ENCODE results near the gene ATP6V0A1. TPM values are rescaled to one million over a fixed set of nuclear protein-coding genes. Genes with fewer than 3 reads are reported as not detected.
"Not testable (repeated sequence)": the region's sequence is repeated elsewhere in the genome, so short reads cannot be mapped to it uniquely, and the experiment has no call there.

Gene ATP6V0A1
- total RNA-seq, 1 experiment from 2014 or later, result 54.6 TPM

GRCh38 chr17:42438600-42439567 is 19.8 kb upstream of the ATP6V0A1 start:
- no peak for DNase-seq (ENCODE audit: low spot score)
- CTCF ChIA-PET, result no interaction called here
- BruUV-seq (replicated peaks), result no TSS peak
- no peaks in the 10 kb centered on the region for H3K9me3 ChIP-seq (ENCODE audit: low read depth, low read length, poor library complexity, severe bottlenecking)
- H3K27me3 ChIP-seq (replicated peaks; ENCODE audit: insufficient read depth, low read depth, low read length, poor library complexity), result no peaks in the 10 kb centered on the region
- intact Hi-C loops (cut with micrococcal nuclease; ENCODE audit: unreplicated experiment), result no loop called here
- no peaks in the 10 kb centered on the region for H3K36me3 ChIP-seq (ENCODE audit: insufficient read depth, low read length, poor library complexity, severe bottlenecking)
- no peak overlapping the region for H3K4me3 ChIP-seq (ENCODE audit: low read depth, low read length, poor library complexity, severe bottlenecking)
- H3K4me1 ChIP-seq (ENCODE audit: insufficient read depth, low read length, poor library complexity, severe bottlenecking), result no peaks in the 10 kb centered on the region
- H3K27ac ChIP-seq (ENCODE audit: low read depth, low read length, poor library complexity, severe bottlenecking), result no peak overlapping the region
- POLR2A ChIA-PET (ENCODE audit: low non-redundant PET), result no interaction called here
- TF ChIP-seq CTCF (conservative IDR thresholded peaks at IDR 0.05; ENCODE audit: low read depth, low read length) (peak; percentile 48), EZH2 (IDR thresholded peaks at IDR 0.05; ENCODE audit: borderline replicate concordance, low read depth, low read length, poor library complexity, severe bottlenecking) (no peak)

GRCh38 chr17:42441371-42442195 is 17.1 kb upstream of the ATP6V0A1 start:
- TF ChIP-seq EZH2 (IDR thresholded peaks at IDR 0.05; ENCODE audit: borderline replicate concordance, low read depth, low read length, poor library complexity, severe bottlenecking), result no peak
- TF ChIP-seq CTCF (conservative IDR thresholded peaks at IDR 0.05; ENCODE audit: low read depth, low read length), result no peak
- intact Hi-C loops (cut with micrococcal nuclease; ENCODE audit: unreplicated experiment), result no loop called here
- DNase-seq (ENCODE audit: low spot score), result no peak
- ChIA-PET POLR2A (ENCODE audit: low non-redundant PET) (no interaction called here), CTCF (interaction anchor here (0.6 to 0.8 kb wide), 3 partner anchors 46 to 262 kb away, joined by 4 to 7 read pairs (median 6); no protein-coding TSS in a partner anchor)
- no peaks in the 10 kb centered on the region for H3K27me3 ChIP-seq (replicated peaks; ENCODE audit: insufficient read depth, low read depth, low read length, poor library complexity)
- H3K27ac ChIP-seq (ENCODE audit: low read depth, low read length, poor library complexity, severe bottlenecking), result no peak overlapping the region
- BruUV-seq (replicated peaks), result no TSS peak
- no peaks in the 10 kb centered on the region for H3K36me3 ChIP-seq (ENCODE audit: insufficient read depth, low read length, poor library complexity, severe bottlenecking)
- no peaks in the 10 kb centered on the region for H3K9me3 ChIP-seq (ENCODE audit: low read depth, low read length, poor library complexity, severe bottlenecking)
- no peak overlapping the region for H3K4me3 ChIP-seq (ENCODE audit: low read depth, low read length, poor library complexity, severe bottlenecking)
- H3K4me1 ChIP-seq (ENCODE audit: insufficient read depth, low read length, poor library complexity, severe bottlenecking), result no peaks in the 10 kb centered on the region

- intact Hi-C loops (cut with micrococcal nuclease; ENCODE audit: unreplicated experiment), result no loop called here
- H3K27ac ChIP-seq (ENCODE audit: low read depth, low read length, poor library complexity, severe bottlenecking), result no peak overlapping the region
- H3K36me3 ChIP-seq (ENCODE audit: insufficient read depth, low read length, poor library complexity, severe bottlenecking), result no peaks in the 10 kb centered on the region
- ChIA-PET POLR2A (ENCODE audit: low non-redundant PET) (no interaction called here), CTCF (interaction anchor here (0.6 kb wide), 1 partner anchor 47 kb away, joined by 4 read pairs; no protein-coding TSS in a partner anchor)
- H3K9me3 ChIP-seq (ENCODE audit: low read depth, low read length, poor library complexity, severe bottlenecking), result no peaks in the 10 kb centered on the region
- no peak overlapping the region for H3K4me3 ChIP-seq (ENCODE audit: low read depth, low read length, poor library complexity, severe bottlenecking)
- H3K27me3 ChIP-seq (replicated peaks; ENCODE audit: insufficient read depth, low read depth, low read length, poor library complexity), result no peaks in the 10 kb centered on the region
- no TSS peak for BruUV-seq (replicated peaks)
- DNase-seq (ENCODE audit: low spot score), result no peak
- no peak for TF ChIP-seq CTCF (conservative IDR thresholded peaks at IDR 0.05; ENCODE audit: low read depth, low read length)
- no peak for TF ChIP-seq EZH2 (IDR thresholded peaks at IDR 0.05; ENCODE audit: borderline replicate concordance, low read depth, low read length, poor library complexity, severe bottlenecking)
- H3K4me1 ChIP-seq (ENCODE audit: insufficient read depth, low read length, poor library complexity, severe bottlenecking), result no peaks in the 10 kb centered on the region
Observed at GRCh38 chr17:42442196-42442565, 16.5 kb upstream of the ATP6V0A1 start.

- BruUV-seq (replicated peaks); H3K9me3 ChIP-seq (ENCODE audit: low read depth, low read length, poor library complexity, severe bottlenecking); H3K4me1 ChIP-seq (ENCODE audit: insufficient read depth, low read length, poor library complexity, severe bottlenecking); H3K36me3 ChIP-seq (ENCODE audit: insufficient read depth, low read length, poor library complexity, severe bottlenecking); POLR2A ChIA-PET (ENCODE audit: low non-redundant PET); intact Hi-C loops (cut with micrococcal nuclease; ENCODE audit: unreplicated experiment); H3K4me3 ChIP-seq (ENCODE audit: low read depth, low read length, poor library complexity, severe bottlenecking); CTCF ChIA-PET; H3K27me3 ChIP-seq (replicated peaks; ENCODE audit: insufficient read depth, low read depth, low read length, poor library complexity); DNase-seq (ENCODE audit: low spot score); H3K27ac ChIP-seq (ENCODE audit: low read depth, low read length, poor library complexity, severe bottlenecking): not testable (repeated sequence)
Observed at GRCh38 chr17:42449176-42449575, 9.5 kb upstream of the ATP6V0A1 start.

GRCh38 chr17:42449838-42450237 is 8.8 kb upstream of the ATP6V0A1 start:
- H3K27ac ChIP-seq (ENCODE audit: low read depth, low read length, poor library complexity, severe bottlenecking); H3K4me1 ChIP-seq (ENCODE audit: insufficient read depth, low read length, poor library complexity, severe bottlenecking); CTCF ChIA-PET; H3K36me3 ChIP-seq (ENCODE audit: insufficient read depth, low read length, poor library complexity, severe bottlenecking); POLR2A ChIA-PET (ENCODE audit: low non-redundant PET); DNase-seq (ENCODE audit: low spot score); intact Hi-C loops (cut with micrococcal nuclease; ENCODE audit: unreplicated experiment); BruUV-seq (replicated peaks); H3K27me3 ChIP-seq (replicated peaks; ENCODE audit: insufficient read depth, low read depth, low read length, poor library complexity); H3K4me3 ChIP-seq (ENCODE audit: low read depth, low read length, poor library complexity, severe bottlenecking); H3K9me3 ChIP-seq (ENCODE audit: low read depth, low read length, poor library complexity, severe bottlenecking): not testable (repeated sequence)
